Measurements from ENCODE around the gene VKORC1L1. TPM values are rescaled to one million over a fixed set of nuclear protein-coding genes. Genes with fewer than 3 reads are reported as not detected.
A peak's percentile ranks its signal among the peaks of the same experiment; 100 is the strongest.

VKORC1L1 gene
- total and polyA plus RNA-seq, 9 of the 15 experiments (the other 6 are each of a cell fraction or from before 2014, with no cell fraction given), result 6.8 to 36.5 (median 19.3) TPM

DNA sequence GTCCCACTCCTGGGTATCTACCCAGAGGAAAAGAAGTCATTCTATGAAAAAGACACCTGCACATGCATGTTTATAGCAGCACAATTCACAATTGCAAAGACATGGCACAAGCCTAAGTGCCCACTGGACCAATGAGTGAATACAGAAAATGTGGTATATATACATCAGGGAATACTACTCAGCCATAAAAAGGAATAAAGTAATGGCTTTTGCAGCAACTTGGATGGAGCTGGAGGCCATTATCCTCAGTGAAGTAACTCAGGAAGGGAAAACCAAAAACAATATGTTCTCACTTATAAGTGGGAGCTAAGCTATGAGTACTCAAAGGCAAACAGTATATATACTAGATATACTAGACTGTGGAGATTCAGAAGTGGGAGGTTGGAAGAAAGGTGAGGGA lies 53.7 kb downstream of the VKORC1L1 start:
- no peak overlapping the region for H2AFZ ChIP-seq (ENCODE audit: low read depth, low read length)
- H3K9ac ChIP-seq (ENCODE audit: insufficient read depth in 1 of 2, low read depth in 2 of 2, low read length in 2 of 2), result no peak overlapping the region
- peaks cover 9 to 36% of the 10 kb centered on the region in 2 experiments; a peak in 4 of 5 replicates for H3K4me1 ChIP-seq (replicated peaks in 1 of 2; ENCODE audit: control insufficient read depth in 2 of 2, insufficient read depth in 2 of 2, low read length in 2 of 2)
- no peak overlapping the region for H3K4me2 ChIP-seq (ENCODE audit: insufficient read depth, low read length)
- H3K4me3 ChIP-seq, result no peak overlapping the region
- H3K79me2 ChIP-seq (ENCODE audit: control insufficient read depth, insufficient read depth, low read length), result peaks cover 74% of the 10 kb centered on the region
- no peaks in the 10 kb centered on the region for H3K9me1 ChIP-seq (ENCODE audit: control insufficient read depth, insufficient read depth, low read length)
- BruUV-seq (replicated peaks), result no TSS peak
- in situ Hi-C loops (cut with MboI), result no loop called here
- CTCF ChIA-PET (ENCODE audit: low intra/inter-chr PET ratio), result no interaction called here
- ATAC-seq, result no peak
- DNase-seq (ENCODE audit: extremely low read depth in 1 of 4, low spot score in 3 of 4), result no peak
- POLR2A ChIA-PET, result no interaction called here
- H3K27ac ChIP-seq (ENCODE audit: extremely low read depth, low read depth, low read length), result no peak overlapping the region
- FAIRE-seq, result no peak
- H3K36me3 ChIP-seq (ENCODE audit: control insufficient read depth, insufficient read depth, low read length), result peaks cover 5% of the 10 kb centered on the region; the same call in 2 of the 3 replicates
- H3K9me3 ChIP-seq (replicated peaks; ENCODE audit: control insufficient read depth, insufficient read depth, low read depth, low read length), result no peaks in the 10 kb centered on the region
- TF ChIP-seq GATAD2B (IDR thresholded peaks at IDR 0.05; ENCODE audit: borderline replicate concordance) (no peak), ZNF146 (CRISPR knock-in tag; IDR thresholded peaks at IDR 0.05; ENCODE audit: unreplicated experiment) (peak; percentile 64)
- H4K20me1 ChIP-seq (replicated peaks; ENCODE audit: control insufficient read depth, insufficient read depth, low read length), result peaks cover 2% of the 10 kb centered on the region; the same call in 1 of the 2 replicates
- no peaks in the 10 kb centered on the region for H3K27me3 ChIP-seq (ENCODE audit: control insufficient read depth in 2 of 2, insufficient read depth in 2 of 2, low read length in 2 of 2)
- intact Hi-C loops (cut with micrococcal nuclease), result no loop called here

DNA sequence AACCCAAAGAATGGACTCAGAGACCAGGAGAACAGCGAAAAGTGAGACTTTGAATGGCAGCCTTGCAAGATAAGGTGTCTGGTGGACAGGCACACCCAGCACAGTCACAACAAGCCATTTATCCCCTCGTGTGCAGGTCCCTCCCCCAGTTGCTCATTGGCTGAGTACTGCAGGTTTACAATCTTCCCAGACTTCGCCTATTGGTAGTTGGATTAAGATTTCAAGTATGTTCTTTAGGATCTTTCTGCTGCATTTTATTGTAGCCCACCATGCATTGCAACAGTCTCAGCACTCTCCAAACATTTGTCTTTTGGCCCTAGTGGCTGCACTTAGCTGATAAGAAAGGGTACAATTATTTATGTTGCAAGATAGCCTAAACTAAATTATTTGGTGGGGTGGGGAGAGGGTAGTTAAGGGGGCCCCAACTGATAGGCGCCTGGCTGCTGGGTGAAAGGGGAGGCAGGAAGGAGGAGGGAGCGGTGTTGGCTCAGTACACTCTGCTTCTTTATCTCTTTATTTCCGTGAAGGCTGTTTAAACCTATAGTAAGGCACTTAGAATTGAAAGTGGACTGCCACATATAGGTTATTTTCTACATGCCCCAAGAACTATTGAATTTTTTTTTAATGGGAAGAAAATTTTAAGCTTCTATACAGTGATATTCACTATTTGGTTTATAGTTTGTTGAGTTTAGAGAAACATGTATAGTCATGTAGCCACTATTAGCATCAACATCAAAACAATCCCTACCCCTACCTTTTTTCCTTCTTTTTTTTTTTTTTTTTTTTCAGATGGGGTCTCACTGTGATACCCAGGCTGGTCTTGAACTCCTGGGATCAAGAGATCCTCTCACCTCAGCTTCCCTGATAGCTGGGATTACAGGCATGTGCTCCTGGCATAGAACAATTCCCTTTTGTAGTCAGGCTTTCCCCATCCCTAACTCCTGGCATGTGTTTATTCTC lies 54.9 kb downstream of the VKORC1L1 start:
- peak; percentile 98 for FAIRE-seq
- peak; percentile 92 for TF ChIP-seq RBM25 (IDR thresholded peaks at IDR 0.05; ENCODE audit: low read depth, low read length, severe bottlenecking)
- TF ChIP-seq CHD4 (IDR thresholded peaks at IDR 0.05; ENCODE audit: insufficient read depth, insufficient replicate concordance, low read depth, low read length, poor library complexity, severe bottlenecking), result no peak
- TF ChIP-seq, protein P1, sequence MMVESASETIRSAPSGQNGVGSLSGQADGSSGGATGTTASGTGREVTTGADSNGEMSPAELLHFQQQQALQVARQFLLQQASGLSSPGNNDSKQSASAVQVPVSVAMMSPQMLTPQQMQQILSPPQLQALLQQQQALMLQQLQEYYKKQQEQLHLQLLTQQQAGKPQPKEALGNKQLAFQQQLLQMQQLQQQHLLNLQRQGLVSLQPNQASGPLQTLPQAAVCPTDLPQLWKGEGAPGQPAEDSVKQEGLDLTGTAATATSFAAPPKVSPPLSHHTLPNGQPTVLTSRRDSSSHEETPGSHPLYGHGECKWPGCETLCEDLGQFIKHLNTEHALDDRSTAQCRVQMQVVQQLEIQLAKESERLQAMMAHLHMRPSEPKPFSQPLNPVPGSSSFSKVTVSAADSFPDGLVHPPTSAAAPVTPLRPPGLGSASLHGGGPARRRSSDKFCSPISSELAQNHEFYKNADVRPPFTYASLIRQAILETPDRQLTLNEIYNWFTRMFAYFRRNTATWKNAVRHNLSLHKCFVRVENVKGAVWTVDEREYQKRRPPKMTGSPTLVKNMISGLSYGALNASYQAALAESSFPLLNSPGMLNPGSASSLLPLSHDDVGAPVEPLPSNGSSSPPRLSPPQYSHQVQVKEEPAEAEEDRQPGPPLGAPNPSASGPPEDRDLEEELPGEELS (CRISPR knock-in tag; IDR thresholded peaks at IDR 0.05; ENCODE audit: borderline replicate concordance), result no peak
- TF ChIP-seq SREBF1 (IDR thresholded peaks at IDR 0.05; ENCODE audit: borderline replicate concordance, low read depth, low read length), result no peak
- TF ChIP-seq XRCC3 (IDR thresholded peaks at IDR 0.05), result no peak
- no peak for TF ChIP-seq MCM3 (IDR thresholded peaks at IDR 0.05)
- TF ChIP-seq FOXM1 (IDR thresholded peaks at IDR 0.05; ENCODE audit: low read depth), result peak; percentile 55
- no peak for TF ChIP-seq FOXM1 (CRISPR knock-in tag; IDR thresholded peaks at IDR 0.05; ENCODE audit: low read depth)
- no peak for TF ChIP-seq POLR2AphosphoS2 (IDR thresholded peaks at IDR 0.05; ENCODE audit: low read length)
- TF ChIP-seq TAF15 (IDR thresholded peaks at IDR 0.05; ENCODE audit: low read depth, low read length), result no peak
- no peak for TF ChIP-seq ILF3 (IDR thresholded peaks at IDR 0.05; ENCODE audit: borderline replicate concordance)

More for the DNA sequence above, 54.9 kb downstream of the VKORC1L1 start:
- H3K9me3 ChIP-seq (replicated peaks; ENCODE audit: control insufficient read depth, insufficient read depth, low read depth, low read length), result no peaks in the 10 kb centered on the region
- WGBS (ENCODE audit: insufficient coverage, low coverage, missing lambda C conversion rate), result 1% methylated on average over 6 of the region's 6 CpGs
- H3K9me1 ChIP-seq (ENCODE audit: control insufficient read depth, insufficient read depth, low read length), result no peaks in the 10 kb centered on the region
- H3K4me3 ChIP-seq, result peak overlapping the region; percentile 19
- H3K4me2 ChIP-seq (ENCODE audit: insufficient read depth, low read length), result peak overlapping the region; percentile 72
- H2AFZ ChIP-seq (ENCODE audit: low read depth, low read length), result peak overlapping the region; percentile 5; the same call in 1 of the 2 replicates
- in situ Hi-C loops (cut with MboI) (no loop called here), intact Hi-C loops (cut with micrococcal nuclease) (no loop called here)
- TSS peak; percentile 55 for BruUV-seq (replicated peaks)
- peaks cover 9 to 35% of the 10 kb centered on the region in 2 experiments; a peak in 4 of 5 replicates for H3K4me1 ChIP-seq (replicated peaks in 1 of 2; ENCODE audit: control insufficient read depth in 2 of 2, insufficient read depth in 2 of 2, low read length in 2 of 2)
- peak; percentile 99 for ATAC-seq
- H4K20me1 ChIP-seq (replicated peaks; ENCODE audit: control insufficient read depth, insufficient read depth, low read length), result peaks cover 2% of the 10 kb centered on the region; the same call in 1 of the 2 replicates
- peaks cover 76% of the 10 kb centered on the region for H3K79me2 ChIP-seq (ENCODE audit: control insufficient read depth, insufficient read depth, low read length)
- no peaks in the 10 kb centered on the region for H3K27me3 ChIP-seq (ENCODE audit: control insufficient read depth in 2 of 2, insufficient read depth in 2 of 2, low read length in 2 of 2)
- peak overlapping the region; percentile 15 to 46; a peak in 3 of 4 replicates for H3K9ac ChIP-seq (ENCODE audit: insufficient read depth in 1 of 2, low read depth in 2 of 2, low read length in 2 of 2)
- POLR2A ChIA-PET, result no interaction called here
- DNase-seq (ENCODE audit: extremely low read depth in 1 of 4, low spot score in 3 of 4), result peak; percentile 81 to 94 (median 88)
- peaks cover 5% of the 10 kb centered on the region; the same call in 2 of the 3 replicates for H3K36me3 ChIP-seq (ENCODE audit: control insufficient read depth, insufficient read depth, low read length)
- CTCF ChIA-PET (ENCODE audit: low intra/inter-chr PET ratio), result no interaction called here
- peak overlapping the region; percentile 64 for H3K27ac ChIP-seq (ENCODE audit: extremely low read depth, low read depth, low read length)
